ENCODE results near the gene SLC25A17.

SLC25A17 gene

DNA sequence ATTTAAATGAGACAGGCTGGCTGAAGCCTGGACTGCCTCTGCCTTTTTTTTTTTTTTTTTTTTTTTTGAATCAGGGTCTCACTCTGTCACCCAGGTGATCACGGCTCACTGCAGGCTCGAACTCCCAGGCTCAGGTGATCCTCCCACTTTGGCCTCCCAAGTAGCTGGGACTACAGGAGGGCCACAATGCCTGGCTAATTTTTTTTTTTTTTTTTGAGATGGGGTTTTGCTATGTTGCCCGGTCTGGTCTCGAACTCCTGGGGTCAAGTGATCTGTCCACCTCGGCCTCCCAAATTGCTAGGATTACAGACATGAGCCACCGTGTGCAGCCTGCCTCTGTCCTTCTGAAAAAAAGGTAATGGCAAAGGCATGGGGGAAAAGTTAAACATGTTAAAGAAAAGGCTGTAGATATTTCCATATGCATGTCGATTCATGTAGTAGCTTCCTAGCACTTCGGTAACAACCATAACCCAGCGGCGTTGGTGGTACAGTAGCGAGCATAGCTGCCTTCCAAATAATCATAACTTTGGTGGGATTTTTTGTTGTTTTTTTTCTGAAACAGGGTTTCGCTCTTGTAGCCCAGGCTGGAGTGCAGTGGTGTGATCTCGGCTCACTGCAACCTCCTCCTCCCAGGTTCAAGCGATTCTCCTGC, 91.1 kb downstream of the SLC25A17 start:
- no peaks in the 10 kb centered on the region for H3K4me1 ChIP-seq (ENCODE audit: control insufficient read depth in 1 of 2, insufficient read depth in 1 of 2, low read depth in 1 of 2, low read length in 1 of 2)
- no peak overlapping the region for H3K27ac ChIP-seq
- H3K36me3 ChIP-seq: no peaks in the 10 kb centered on the region
- peaks cover 16% of the 10 kb centered on the region for H3K27me3 ChIP-seq
- H3K4me3 ChIP-seq (ENCODE audit: low read depth in 1 of 2, low read length in 1 of 2): no peak overlapping the region
- no peaks in the 10 kb centered on the region for H3K9me3 ChIP-seq
- TF ChIP-seq, protein P1, sequence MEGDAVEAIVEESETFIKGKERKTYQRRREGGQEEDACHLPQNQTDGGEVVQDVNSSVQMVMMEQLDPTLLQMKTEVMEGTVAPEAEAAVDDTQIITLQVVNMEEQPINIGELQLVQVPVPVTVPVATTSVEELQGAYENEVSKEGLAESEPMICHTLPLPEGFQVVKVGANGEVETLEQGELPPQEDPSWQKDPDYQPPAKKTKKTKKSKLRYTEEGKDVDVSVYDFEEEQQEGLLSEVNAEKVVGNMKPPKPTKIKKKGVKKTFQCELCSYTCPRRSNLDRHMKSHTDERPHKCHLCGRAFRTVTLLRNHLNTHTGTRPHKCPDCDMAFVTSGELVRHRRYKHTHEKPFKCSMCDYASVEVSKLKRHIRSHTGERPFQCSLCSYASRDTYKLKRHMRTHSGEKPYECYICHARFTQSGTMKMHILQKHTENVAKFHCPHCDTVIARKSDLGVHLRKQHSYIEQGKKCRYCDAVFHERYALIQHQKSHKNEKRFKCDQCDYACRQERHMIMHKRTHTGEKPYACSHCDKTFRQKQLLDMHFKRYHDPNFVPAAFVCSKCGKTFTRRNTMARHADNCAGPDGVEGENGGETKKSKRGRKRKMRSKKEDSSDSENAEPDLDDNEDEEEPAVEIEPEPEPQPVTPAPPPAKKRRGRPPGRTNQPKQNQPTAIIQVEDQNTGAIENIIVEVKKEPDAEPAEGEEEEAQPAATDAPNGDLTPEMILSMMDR (IDR thresholded peaks at IDR 0.05): no peak

DNA sequence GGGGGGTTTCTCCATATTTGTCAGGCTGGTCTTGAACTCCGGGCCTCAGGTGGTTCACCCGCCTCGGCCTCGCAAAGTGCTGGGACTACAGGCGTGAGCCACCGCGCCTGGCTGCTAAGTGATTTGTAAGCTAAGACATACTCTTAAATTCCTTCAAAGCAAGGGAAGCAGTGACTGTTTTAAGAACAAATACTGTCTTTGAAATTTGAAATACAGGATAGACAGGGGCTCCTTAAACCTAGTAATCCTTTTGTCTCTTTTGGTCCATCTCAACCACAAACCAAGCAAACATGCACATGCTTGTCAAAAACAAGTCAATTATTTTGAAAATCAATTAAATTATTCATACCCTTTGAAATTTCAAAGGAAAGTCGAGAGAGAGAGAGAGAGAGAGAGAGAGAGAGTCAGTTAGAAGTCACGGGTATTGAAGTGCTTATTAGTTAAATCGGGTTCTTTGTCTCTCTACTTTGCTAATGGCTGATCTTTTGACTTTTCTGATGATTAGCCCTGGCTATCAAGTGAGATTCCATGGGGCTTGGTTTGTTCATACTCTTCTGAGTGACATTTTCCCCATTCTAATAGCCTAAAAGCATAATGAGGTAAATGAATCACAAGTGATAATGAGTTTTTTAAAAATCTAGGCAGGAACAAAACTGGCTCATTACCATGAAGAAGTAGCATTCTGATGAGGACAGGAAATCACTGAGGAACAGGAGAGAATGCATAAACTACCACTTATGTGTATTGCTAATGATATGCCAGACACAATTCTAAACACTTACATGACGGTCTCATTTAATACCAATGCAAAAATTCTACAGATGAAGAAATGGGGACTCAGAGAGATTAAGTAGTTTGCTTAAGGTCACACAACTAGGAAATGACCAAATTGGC, 91.8 kb downstream of the SLC25A17 start:
- Histone ChIP-seq H3K27ac (no peak overlapping the region), H3K4me3 (ENCODE audit: low read depth in 1 of 2, low read length in 1 of 2) (no peak overlapping the region), H3K4me1 (ENCODE audit: control insufficient read depth in 1 of 2, insufficient read depth in 1 of 2, low read depth in 1 of 2, low read length in 1 of 2) (no peaks in the 10 kb centered on the region), H3K27me3 (peaks cover 11% of the 10 kb centered on the region), H3K36me3 (no peaks in the 10 kb centered on the region), H3K9me3 (no peaks in the 10 kb centered on the region)
- TF ChIP-seq, protein P1 (IDR thresholded peaks at IDR 0.05): no peak

DNA sequence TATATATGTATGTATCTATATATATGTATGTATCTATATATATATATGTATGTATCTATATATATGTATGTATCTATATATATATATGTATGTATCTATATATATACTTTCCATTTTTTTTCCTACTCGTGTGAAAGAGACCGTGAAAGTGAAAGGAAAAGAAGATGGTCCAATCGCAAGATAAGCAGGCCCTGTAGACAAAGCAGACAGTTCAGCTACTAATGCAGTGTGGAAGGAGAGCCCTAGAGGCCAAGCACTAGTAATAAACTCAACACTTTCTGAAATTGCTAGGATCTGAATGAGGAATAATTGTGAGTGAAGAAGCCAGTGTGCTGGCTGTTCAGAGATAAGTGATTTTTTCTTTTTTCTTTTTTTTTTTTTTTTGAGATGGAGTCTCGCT, 92.6 kb downstream of the SLC25A17 start:
- no peaks in the 10 kb centered on the region for H3K9me3 ChIP-seq
- H3K27me3 ChIP-seq: peaks cover 3% of the 10 kb centered on the region
- H3K36me3 ChIP-seq: no peaks in the 10 kb centered on the region
- no peak overlapping the region for H3K4me3 ChIP-seq (ENCODE audit: low read depth in 1 of 2, low read length in 1 of 2)
- TF ChIP-seq, protein P1 (IDR thresholded peaks at IDR 0.05): no peak
- H3K27ac ChIP-seq: no peak overlapping the region
- H3K4me1 ChIP-seq (ENCODE audit: control insufficient read depth in 1 of 2, insufficient read depth in 1 of 2, low read depth in 1 of 2, low read length in 1 of 2): no peaks in the 10 kb centered on the region

DNA sequence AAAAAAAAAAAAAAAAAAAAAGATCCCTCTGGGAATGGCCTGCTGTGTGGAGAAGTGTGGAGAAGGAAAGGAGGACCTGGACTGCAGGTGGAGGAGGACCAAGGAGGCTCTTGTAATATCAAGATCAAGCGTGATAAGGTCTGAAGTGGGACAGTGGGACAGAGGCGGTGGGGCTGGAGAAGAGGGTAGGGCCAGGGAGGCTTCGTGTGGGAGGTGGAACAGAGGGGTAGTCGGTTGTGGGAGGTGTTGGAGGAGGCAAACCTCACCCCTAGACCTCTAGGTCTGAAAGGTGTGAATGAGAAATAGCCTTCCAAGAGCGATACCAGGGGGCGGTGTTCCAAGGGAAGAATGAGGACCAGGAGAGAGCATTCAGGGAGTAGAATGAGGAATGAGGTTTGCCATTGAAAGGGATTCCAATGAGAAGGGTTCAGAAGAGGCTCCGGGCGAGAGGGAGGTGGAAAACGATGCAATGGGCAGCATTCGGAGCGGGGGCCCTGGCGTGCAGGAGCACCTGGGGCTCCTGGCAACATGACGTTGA, 95.7 kb downstream of the SLC25A17 start:
- peaks cover 13% of the 10 kb centered on the region for H3K27me3 ChIP-seq
- H3K27ac ChIP-seq: no peak overlapping the region
- TF ChIP-seq, protein P1 (IDR thresholded peaks at IDR 0.05): no peak
- H3K4me1 ChIP-seq (ENCODE audit: control insufficient read depth in 1 of 2, insufficient read depth in 1 of 2, low read depth in 1 of 2, low read length in 1 of 2): no peaks in the 10 kb centered on the region
- no peak overlapping the region for H3K4me3 ChIP-seq (ENCODE audit: low read depth in 1 of 2, low read length in 1 of 2)
- no peaks in the 10 kb centered on the region for H3K36me3 ChIP-seq
- H3K9me3 ChIP-seq: no peaks in the 10 kb centered on the region

DNA sequence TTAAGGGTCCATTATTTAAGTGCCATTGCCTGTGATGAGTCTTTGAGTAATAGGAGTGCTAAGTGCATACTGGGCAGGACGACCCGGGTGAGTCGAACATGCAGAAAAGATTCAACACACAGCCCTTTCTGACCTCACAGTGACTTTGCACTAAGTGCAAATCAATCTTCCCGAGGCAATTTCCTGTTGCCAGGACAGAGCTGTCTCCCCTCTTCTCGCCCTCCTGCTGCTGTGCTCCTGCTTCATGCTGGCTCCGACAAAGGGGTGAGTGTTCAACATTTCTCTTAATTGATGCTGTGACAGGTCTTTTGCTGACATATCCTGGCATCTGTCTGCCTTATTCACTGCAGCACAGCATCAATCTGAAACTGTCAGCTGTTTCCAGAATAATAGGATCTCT, 97.9 kb downstream of the SLC25A17 start:
- Histone ChIP-seq H3K9me3 (no peaks in the 10 kb centered on the region), H3K4me3 (ENCODE audit: low read depth in 1 of 2, low read length in 1 of 2) (no peak overlapping the region), H3K4me1 (ENCODE audit: control insufficient read depth in 1 of 2, insufficient read depth in 1 of 2, low read depth in 1 of 2, low read length in 1 of 2) (no peaks in the 10 kb centered on the region), H3K36me3 (no peaks in the 10 kb centered on the region), H3K27ac (no peak overlapping the region), H3K27me3 (peaks cover 13% of the 10 kb centered on the region)
- TF ChIP-seq, protein P1 (IDR thresholded peaks at IDR 0.05): no peak

All from neutrophil (primary cell).